Measurements from ENCODE around the gene POU3F2. TPM values are rescaled to one million over a fixed set of nuclear protein-coding genes. Genes with fewer than 3 reads are reported as not detected.

The POU3F2 gene
- total and polyA plus RNA-seq, 11 donors, result 0.01 TPM; not detected in 10

GRCh38 chr6:98828211-98828788 lies 6.1 kb upstream of the POU3F2 start:
- ATAC-seq, result no peak
- no peak for DNase-seq
- H3K9me3 ChIP-seq, result no peaks in the 10 kb centered on the region
- no peak for TF ChIP-seq POLR2A (IDR thresholded peaks at IDR 0.05)
- TF ChIP-seq CTCF (IDR thresholded peaks at IDR 0.05), result no peak
- H3K4me1 ChIP-seq, result peaks cover 0 to 54% (median 26%) of the 10 kb centered on the region in 12 donors
- no peaks in the 10 kb centered on the region for H3K36me3 ChIP-seq
- intact Hi-C loops (cut with DNase I), result no loop called here
- peaks cover 77 to 100% (median 100%) of the 10 kb centered on the region in 9 donors for H3K27me3 ChIP-seq
- no peak overlapping the region for H3K27ac ChIP-seq
- H3K4me3 ChIP-seq, result no peak overlapping the region
- WGBS, 4 donors, result 8 to 16% (median 12%) methylated on average over 12 of the region's 12 CpGs

- Histone ChIP-seq H3K9me3 (no peaks in the 10 kb centered on the region), H3K27me3 (peaks cover 70 to 100% (median 96%) of the 10 kb centered on the region in 9 donors), H3K4me1 (peaks cover 0 to 57% (median 30%) of the 10 kb centered on the region in 12 donors), H3K27ac (no peak overlapping the region), H3K36me3 (no peaks in the 10 kb centered on the region), H3K4me3 (no peak overlapping the region)
- WGBS, 4 donors, result 7 to 29% (median 11%) methylated on average over 14 of the region's 14 CpGs
- ATAC-seq (no peak), DNase-seq (no peak)
- TF ChIP-seq POLR2A (IDR thresholded peaks at IDR 0.05) (no peak), CTCF (IDR thresholded peaks at IDR 0.05) (no peak)
- intact Hi-C loops (cut with DNase I), result no loop called here
Measured at GRCh38 chr6:98828941-98829411, 5.4 kb upstream of the POU3F2 start.

GRCh38 chr6:98830146-98830545 lies 4.2 kb upstream of the POU3F2 start:
- TF ChIP-seq CTCF (IDR thresholded peaks at IDR 0.05) (no peak), POLR2A (IDR thresholded peaks at IDR 0.05) (no peak)
- ATAC-seq, result no peak
- no peak overlapping the region for H3K27ac ChIP-seq
- H3K4me3 ChIP-seq, result no peak overlapping the region
- intact Hi-C loops (cut with DNase I), result loop anchor here in 2 of 10 donors (5.0 to 10.0 kb wide), 2 partner anchors 285 to 287 kb away; no protein-coding TSS in a partner anchor
- no peaks in the 10 kb centered on the region for H3K36me3 ChIP-seq
- H3K9me3 ChIP-seq, result no peaks in the 10 kb centered on the region
- WGBS, 4 donors, result 15 to 24% (median 17%) methylated on average over 2 of the region's 2 CpGs
- peaks cover 60 to 100% (median 94%) of the 10 kb centered on the region in 9 donors for H3K27me3 ChIP-seq
- peaks cover 0 to 57% (median 32%) of the 10 kb centered on the region in 12 donors for H3K4me1 ChIP-seq
- DNase-seq, result no peak

GRCh38 chr6:98831057-98831958 lies 3.1 kb upstream of the POU3F2 start:
- no peak for TF ChIP-seq POLR2A (IDR thresholded peaks at IDR 0.05)
- TF ChIP-seq CTCF (IDR thresholded peaks at IDR 0.05), result no peak
- intact Hi-C loops (cut with DNase I), result loop anchor here in 2 of 10 donors (5.0 to 10.0 kb wide), 2 partner anchors 283 to 286 kb away; no protein-coding TSS in a partner anchor
- DNase-seq, result no peak
- no peak for ATAC-seq
- H3K4me3 ChIP-seq, result no peak overlapping the region
- no peaks in the 10 kb centered on the region for H3K36me3 ChIP-seq
- 3 to 6% (median 5%) methylated on average over 47 to 58 of the region's 58 CpGs for WGBS, 4 donors
- H3K4me1 ChIP-seq, result peaks cover 2 to 67% (median 40%) of the 10 kb centered on the region in 12 donors
- no peaks in the 10 kb centered on the region for H3K9me3 ChIP-seq
- H3K27ac ChIP-seq, result no peak overlapping the region
- H3K27me3 ChIP-seq, result peaks cover 61 to 100% (median 94%) of the 10 kb centered on the region in 9 donors
